ENCODE results near the gene SRGAP2B. TPM values are rescaled to one million over a fixed set of nuclear protein-coding genes. Genes with fewer than 3 reads are reported as not detected.
"Not testable (repeated sequence)": the region's sequence is repeated elsewhere in the genome, so short reads cannot be mapped to it uniquely, and the experiment has no call there.

The SRGAP2B gene
- total RNA-seq, 1 donor from 2014 or later = 6.5 TPM

GRCh38 chr1:145041519-145041918 is 53.6 kb downstream of the SRGAP2B start:
- H3K36me3 ChIP-seq; DNase-seq (ENCODE audit: low spot score in 2 of 2); H3K27me3 ChIP-seq; H3K4me1 ChIP-seq; H3K27ac ChIP-seq; H3K9me3 ChIP-seq; H3K4me3 ChIP-seq; intact Hi-C loops (cut with DNase I): not testable (repeated sequence)

- H3K4me1 ChIP-seq; H3K27ac ChIP-seq; DNase-seq (ENCODE audit: low spot score in 2 of 2); intact Hi-C loops (cut with DNase I); H3K27me3 ChIP-seq; H3K4me3 ChIP-seq; H3K36me3 ChIP-seq; H3K9me3 ChIP-seq: not testable (repeated sequence)
These were observed 59.1 kb downstream of the SRGAP2B start for GRCh38 chr1:145036019-145036418.

GRCh38 chr1:145033523-145033922 is 61.6 kb downstream of the SRGAP2B start:
- H3K36me3 ChIP-seq; intact Hi-C loops (cut with DNase I); DNase-seq (ENCODE audit: low spot score in 2 of 2); H3K27ac ChIP-seq; H3K4me1 ChIP-seq; H3K27me3 ChIP-seq; H3K9me3 ChIP-seq; H3K4me3 ChIP-seq: not testable (repeated sequence)

GRCh38 chr1:145027251-145027650 is 67.9 kb downstream of the SRGAP2B start:
- H3K4me3 ChIP-seq; intact Hi-C loops (cut with DNase I); H3K27ac ChIP-seq; H3K27me3 ChIP-seq; DNase-seq (ENCODE audit: low spot score in 2 of 2); H3K4me1 ChIP-seq; H3K36me3 ChIP-seq; H3K9me3 ChIP-seq: not testable (repeated sequence)

- intact Hi-C loops (cut with DNase I); H3K27me3 ChIP-seq; H3K4me3 ChIP-seq; H3K9me3 ChIP-seq; H3K27ac ChIP-seq; DNase-seq (ENCODE audit: low spot score in 2 of 2); H3K4me1 ChIP-seq; H3K36me3 ChIP-seq: not testable (repeated sequence)
These were observed 69.8 kb downstream of the SRGAP2B start for GRCh38 chr1:145025286-145025685.

GRCh38 chr1:145022259-145022658 is 72.9 kb downstream of the SRGAP2B start:
- intact Hi-C loops (cut with DNase I); H3K36me3 ChIP-seq; H3K27me3 ChIP-seq; H3K4me1 ChIP-seq; H3K27ac ChIP-seq; H3K4me3 ChIP-seq; DNase-seq (ENCODE audit: low spot score in 2 of 2); H3K9me3 ChIP-seq: not testable (repeated sequence)

GRCh38 chr1:145021749-145022148 is 73.4 kb downstream of the SRGAP2B start:
- DNase-seq (ENCODE audit: low spot score in 2 of 2); H3K9me3 ChIP-seq; H3K36me3 ChIP-seq; H3K27me3 ChIP-seq; H3K4me1 ChIP-seq; intact Hi-C loops (cut with DNase I); H3K27ac ChIP-seq; H3K4me3 ChIP-seq: not testable (repeated sequence)

GRCh38 chr1:145019709-145020108 is 75.4 kb downstream of the SRGAP2B start:
- H3K27ac ChIP-seq; H3K27me3 ChIP-seq; intact Hi-C loops (cut with DNase I); H3K4me3 ChIP-seq; H3K4me1 ChIP-seq; H3K9me3 ChIP-seq; H3K36me3 ChIP-seq; DNase-seq (ENCODE audit: low spot score in 2 of 2): not testable (repeated sequence)

GRCh38 chr1:145017725-145018124 is 77.4 kb downstream of the SRGAP2B start:
- DNase-seq (ENCODE audit: low spot score in 2 of 2); H3K4me1 ChIP-seq; H3K4me3 ChIP-seq; intact Hi-C loops (cut with DNase I); H3K9me3 ChIP-seq; H3K27ac ChIP-seq; H3K27me3 ChIP-seq; H3K36me3 ChIP-seq: not testable (repeated sequence)

GRCh38 chr1:145016492-145016862 is 78.7 kb downstream of the SRGAP2B start:
- H3K27ac ChIP-seq; H3K4me1 ChIP-seq; H3K36me3 ChIP-seq; H3K9me3 ChIP-seq; H3K4me3 ChIP-seq; H3K27me3 ChIP-seq; DNase-seq (ENCODE audit: low spot score in 2 of 2); intact Hi-C loops (cut with DNase I): not testable (repeated sequence)

- H3K27ac ChIP-seq; H3K9me3 ChIP-seq; H3K4me1 ChIP-seq; H3K4me3 ChIP-seq; H3K36me3 ChIP-seq; DNase-seq (ENCODE audit: low spot score in 2 of 2); intact Hi-C loops (cut with DNase I); H3K27me3 ChIP-seq: not testable (repeated sequence)
These were observed 79.2 kb downstream of the SRGAP2B start for GRCh38 chr1:145015744-145016491.

- H3K36me3 ChIP-seq; H3K4me1 ChIP-seq; H3K9me3 ChIP-seq; DNase-seq (ENCODE audit: low spot score in 2 of 2); H3K27ac ChIP-seq; H3K4me3 ChIP-seq; intact Hi-C loops (cut with DNase I); H3K27me3 ChIP-seq: not testable (repeated sequence)
These were observed 81.8 kb downstream of the SRGAP2B start for GRCh38 chr1:145013353-145013752.

GRCh38 chr1:145011811-145012210 is 83.3 kb downstream of the SRGAP2B start:
- DNase-seq (ENCODE audit: low spot score in 2 of 2); H3K4me1 ChIP-seq; intact Hi-C loops (cut with DNase I); H3K27me3 ChIP-seq; H3K4me3 ChIP-seq; H3K9me3 ChIP-seq; H3K36me3 ChIP-seq; H3K27ac ChIP-seq: not testable (repeated sequence)

GRCh38 chr1:145010580-145010979 is 84.5 kb downstream of the SRGAP2B start:
- intact Hi-C loops (cut with DNase I); DNase-seq (ENCODE audit: low spot score in 2 of 2); H3K27ac ChIP-seq; H3K9me3 ChIP-seq; H3K4me1 ChIP-seq; H3K4me3 ChIP-seq; H3K27me3 ChIP-seq; H3K36me3 ChIP-seq: not testable (repeated sequence)

- H3K4me1 ChIP-seq; intact Hi-C loops (cut with DNase I); H3K9me3 ChIP-seq; H3K27ac ChIP-seq; H3K27me3 ChIP-seq; DNase-seq (ENCODE audit: low spot score in 2 of 2); H3K36me3 ChIP-seq; H3K4me3 ChIP-seq: not testable (repeated sequence)
These were observed 85.2 kb downstream of the SRGAP2B start for GRCh38 chr1:145009928-145010327.
